SH-SY5Y (cell line): ENCODE data around the gene RGS19.

Experiments
- GATA2 ChIP-seq: IDR thresholded peaks from 2 replicates; pipeline ENCODE4 v1.6.1; 2011; ENCODE audit warnings: mild to moderate bottlenecking, low read depth, low read length
- GATA3 ChIP-seq: IDR thresholded peaks from 2 replicates; pipeline ENCODE4 v1.6.1; 2011; ENCODE audit warnings: low read depth, mild to moderate bottlenecking, low read length, moderate library complexity

DNA sequence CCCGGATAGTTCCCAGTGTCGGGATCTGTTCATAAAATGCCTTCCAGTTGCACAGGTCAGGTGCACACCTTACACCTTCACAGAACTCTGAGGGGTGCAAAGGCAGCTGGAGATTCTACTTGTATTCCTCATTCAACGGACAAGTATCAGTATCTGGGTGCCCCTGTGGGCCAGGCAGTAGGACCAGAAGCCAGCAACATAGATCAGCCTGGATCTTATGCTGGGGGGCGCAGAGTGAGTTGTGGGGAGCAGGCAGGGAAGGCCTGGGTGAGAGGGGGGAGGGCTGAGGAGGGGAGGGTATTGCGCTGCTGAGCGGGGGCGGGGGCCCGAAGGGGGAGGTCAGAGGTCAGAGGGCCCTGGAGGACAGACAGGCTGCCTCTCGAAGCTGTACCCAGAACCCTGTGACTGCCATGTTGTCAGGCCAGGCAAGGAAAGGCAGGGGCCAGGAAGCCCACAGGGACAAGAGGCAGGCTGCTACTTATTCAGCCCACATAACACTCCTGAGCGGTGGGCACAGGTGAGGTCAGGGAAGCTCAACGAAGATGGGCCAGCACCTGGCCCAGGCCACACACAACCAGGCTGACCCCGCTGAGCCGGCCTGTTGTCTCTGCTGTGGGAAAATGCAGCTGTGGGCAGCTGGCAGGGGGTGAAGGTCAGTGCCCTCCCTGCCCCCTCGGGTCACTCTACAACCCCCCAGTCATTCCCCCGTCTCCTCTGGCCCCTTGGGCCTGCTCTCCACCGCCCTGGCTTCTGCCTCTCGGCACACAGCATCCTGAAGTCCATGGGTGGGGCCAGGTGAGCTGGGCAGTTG, 1.7 kb upstream of the RGS19 start:
- TF ChIP-seq GATA2 (no peak), GATA3 (no peak)
